ENCODE data around the gene RSBN1L.

DNA sequence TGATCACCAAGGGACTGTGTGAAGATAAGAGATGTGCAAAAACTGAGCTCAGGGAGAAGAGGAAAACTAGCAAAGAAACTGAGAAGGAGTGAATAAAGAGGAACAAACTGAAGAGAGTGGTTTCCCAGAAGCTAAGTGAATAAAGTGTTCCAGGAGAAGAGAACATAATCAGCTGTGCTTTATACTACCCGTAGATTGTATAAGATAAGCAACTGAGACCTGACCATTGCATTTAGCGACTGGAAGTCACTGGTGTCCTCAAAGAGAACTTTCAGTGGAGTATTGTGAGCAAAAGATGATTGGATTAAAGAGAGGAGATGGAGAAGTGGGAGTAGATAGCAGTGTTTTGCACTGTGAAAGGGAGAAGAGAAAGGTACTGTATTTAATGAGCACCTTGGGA is 116.9 kb downstream of the RSBN1L start:
- TF ChIP-seq POLR2A (IDR thresholded peaks at IDR 0.05; ENCODE audit: low read depth, low read length) (no peak), EZH2 (IDR thresholded peaks at IDR 0.05; ENCODE audit: borderline replicate concordance, low read depth, low read length, severe bottlenecking) (no peak)
- TF ChIP-seq, protein P1, sequence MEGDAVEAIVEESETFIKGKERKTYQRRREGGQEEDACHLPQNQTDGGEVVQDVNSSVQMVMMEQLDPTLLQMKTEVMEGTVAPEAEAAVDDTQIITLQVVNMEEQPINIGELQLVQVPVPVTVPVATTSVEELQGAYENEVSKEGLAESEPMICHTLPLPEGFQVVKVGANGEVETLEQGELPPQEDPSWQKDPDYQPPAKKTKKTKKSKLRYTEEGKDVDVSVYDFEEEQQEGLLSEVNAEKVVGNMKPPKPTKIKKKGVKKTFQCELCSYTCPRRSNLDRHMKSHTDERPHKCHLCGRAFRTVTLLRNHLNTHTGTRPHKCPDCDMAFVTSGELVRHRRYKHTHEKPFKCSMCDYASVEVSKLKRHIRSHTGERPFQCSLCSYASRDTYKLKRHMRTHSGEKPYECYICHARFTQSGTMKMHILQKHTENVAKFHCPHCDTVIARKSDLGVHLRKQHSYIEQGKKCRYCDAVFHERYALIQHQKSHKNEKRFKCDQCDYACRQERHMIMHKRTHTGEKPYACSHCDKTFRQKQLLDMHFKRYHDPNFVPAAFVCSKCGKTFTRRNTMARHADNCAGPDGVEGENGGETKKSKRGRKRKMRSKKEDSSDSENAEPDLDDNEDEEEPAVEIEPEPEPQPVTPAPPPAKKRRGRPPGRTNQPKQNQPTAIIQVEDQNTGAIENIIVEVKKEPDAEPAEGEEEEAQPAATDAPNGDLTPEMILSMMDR (IDR thresholded peaks at IDR 0.05; ENCODE audit: extremely low read depth in 1 of 2, insufficient read depth in 1 of 2, low read depth in 1 of 2, low read length in 2 of 2): no peak
- TF ChIP-seq, protein P2, sequence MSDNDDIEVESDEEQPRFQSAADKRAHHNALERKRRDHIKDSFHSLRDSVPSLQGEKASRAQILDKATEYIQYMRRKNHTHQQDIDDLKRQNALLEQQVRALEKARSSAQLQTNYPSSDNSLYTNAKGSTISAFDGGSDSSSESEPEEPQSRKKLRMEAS (IDR thresholded peaks at IDR 0.05; ENCODE audit: insufficient read depth, insufficient read length): no peak
